K562 (cell line): Measurements from ENCODE around the gene RPL29. TPM values are rescaled to one million over a fixed set of nuclear protein-coding genes. Genes with fewer than 3 reads are reported as not detected.

Experiments used
- ATAC-seq: fragments of 200-7000 bp; cut with Tn5 transposase; 3 replicates; pipeline ENCODE4 v1.9.1; 2020; ENCODE audit warnings: moderate library complexity
- BruUV-seq: library from RNA; stranded (reverse); fragments of 400-500 nt; replicated peaks from 2 replicates; lab custom pipeline; 2021; lab: Mats Ljungman, UMichigan
- CTCF ChIA-PET: fragments of 300-600 bp; formaldehyde crosslinking; extraction: SDS; loops from one replicate; lab custom pipeline; 2021; ENCODE audit warnings: low intra/inter-chr PET ratio; lab: Yijun Ruan, JAX
- POLR2A ChIA-PET: fragments of 300-600, 350-650 bp; sonication (Branson Sonifier 250); formaldehyde crosslinking; extraction: SDS; loops from one replicate; lab custom pipeline; 2021; ENCODE audit warnings: antibody characterized with exemption, inconsistent platforms; lab: Yijun Ruan, JAX
- DNase-seq, 4 experiments: peaks; one replicate each; pipeline versions ENCODE4 v3.0.0 to v3.0.0-alpha.2; 2011 to 2018; ENCODE audit warnings: low spot score in 3 of 4, mixed read lengths in 3 of 4; ENCODE audit errors: extremely low read depth in 1 of 4
- FAIRE-seq: peaks from 2 replicates; lab custom pipeline; 2011; peaks lifted over from hg19 to GRCh38; lab: Jason Lieb, UNC
- H2AFZ ChIP-seq: 2 replicates; pipeline ENCODE4 v1.6.0; 2011; ENCODE audit warnings: low read depth, low read length, control low read depth, inconsistent platforms
- H3K27ac ChIP-seq: fragments of 200-600 bp; 3 replicates; pipeline ENCODE4 v1.8.0; 2011; ENCODE audit warnings: low read depth, mild to moderate bottlenecking, control low read depth, inconsistent platforms, low read length, moderate library complexity, mixed read lengths; ENCODE audit errors: extremely low read depth
- H3K27me3 ChIP-seq, 2 experiments: fragments of 300-600 bp in 1 of 2; 2 replicates in 1 of 2; 3 replicates in 1 of 2; pipeline versions ENCODE4 v1.6.0 to v1.8.0; 2011; ENCODE audit warnings: inconsistent platforms in 2 of 2, low read length in 2 of 2, mild to moderate bottlenecking in 1 of 2, mixed read lengths in 1 of 2, moderate library complexity in 1 of 2; ENCODE audit not compliant: control insufficient read depth in 2 of 2, insufficient read depth in 2 of 2
- H3K36me3 ChIP-seq: fragments of 300-600 bp; 3 replicates; pipeline ENCODE4 v1.8.0; 2011; ENCODE audit warnings: mild to moderate bottlenecking, low read length, inconsistent platforms; ENCODE audit not compliant: control insufficient read depth, insufficient read depth
- H3K4me1 ChIP-seq, 2 experiments: fragments of 200-600 bp in 1 of 2; replicated peaks in 1 of 2; 2 replicates in 1 of 2; 3 replicates in 1 of 2; pipeline versions ENCODE4 v1.5.1 to v1.8.0; 2011; ENCODE audit warnings: inconsistent platforms in 2 of 2, low read length in 2 of 2, mild to moderate bottlenecking in 1 of 2, mixed read lengths in 1 of 2, moderate library complexity in 1 of 2; ENCODE audit not compliant: control insufficient read depth in 2 of 2, insufficient read depth in 2 of 2
- H3K4me2 ChIP-seq: 2 replicates; pipeline ENCODE4 v1.6.1; 2011; ENCODE audit warnings: low read length, control low read depth, inconsistent platforms, mixed read lengths; ENCODE audit not compliant: insufficient read depth
- H3K4me3 ChIP-seq: fragments of 200-600 bp; sonication (generic), shearing (Covaris generic); 2 replicates; pipeline ENCODE4 v1.5.1; 2016; ENCODE audit warnings: control low read depth, inconsistent platforms
- H3K79me2 ChIP-seq: fragments of 200-600 bp; 3 replicates; pipeline ENCODE4 v1.8.0; 2011; ENCODE audit warnings: low read length, inconsistent platforms; ENCODE audit not compliant: control insufficient read depth, insufficient read depth
- H3K9ac ChIP-seq, 2 experiments: 2 replicates each; pipeline versions ENCODE4 v1.6.0 to v1.6.1; 2011; ENCODE audit warnings: low read depth in 2 of 2, low read length in 2 of 2, control low read depth in 1 of 2, inconsistent platforms in 1 of 2, mild to moderate bottlenecking in 1 of 2, mixed read lengths in 1 of 2; ENCODE audit not compliant: insufficient read depth in 1 of 2
- H3K9me1 ChIP-seq: one replicate; pipeline ENCODE4 v1.6.0; 2011; ENCODE audit warnings: inconsistent platforms, mild to moderate bottlenecking, low read length, moderate library complexity; ENCODE audit not compliant: control insufficient read depth, insufficient read depth
- H3K9me3 ChIP-seq: replicated peaks from 2 replicates; pipeline ENCODE4 v1.5.1; 2011; ENCODE audit warnings: low read depth, low read length, inconsistent platforms; ENCODE audit not compliant: control insufficient read depth, insufficient read depth
- H4K20me1 ChIP-seq: replicated peaks from 2 replicates; pipeline ENCODE4 v1.6.1; 2011; ENCODE audit warnings: low read length, inconsistent platforms, mixed read lengths; ENCODE audit not compliant: control insufficient read depth, insufficient read depth
- CBFB ChIP-seq: sonication (generic); formaldehyde crosslinking; IDR thresholded peaks from 2 replicates; pipeline ENCODE4 v1.4.0; 2020; ENCODE audit warnings: mild to moderate bottlenecking, missing genetic modification reagents
- DMBX1 ChIP-seq: fragments of 250-450 bp; sonication (Bioruptor Pico); IDR thresholded peaks from 2 replicates; pipeline ENCODE4 v1.8.0; 2022; ENCODE audit warnings: inconsistent platforms, mild to moderate bottlenecking, moderate library complexity, borderline replicate concordance
- ERF ChIP-seq: fragments of 450-650 bp; formaldehyde crosslinking; IDR thresholded peaks from 2 replicates; pipeline ENCODE4 v1.4.0; 2020; ENCODE audit warnings: mild to moderate bottlenecking, mixed read lengths
- ETV5 ChIP-seq: sonication (generic); formaldehyde crosslinking; IDR thresholded peaks from 2 replicates; pipeline ENCODE4 v1.4.0; 2020; ENCODE audit warnings: low read depth, mild to moderate bottlenecking, missing genetic modification reagents
- JUN ChIP-seq, 2 experiments: sonication (generic) in 1 of 2; formaldehyde crosslinking in 1 of 2; IDR thresholded peaks; 2 replicates each; pipeline versions ENCODE4 v1.6.1 to v1.8.0; 2012 to 2022; ENCODE audit warnings: borderline replicate concordance in 2 of 2, mild to moderate bottlenecking in 2 of 2, improper control_type of control experiment in 1 of 2, low read depth in 1 of 2, low read length in 1 of 2, missing genetic modification reagents in 1 of 2
- MTF1 ChIP-seq: fragments of 250-450 bp; sonication (Bioruptor Pico); IDR thresholded peaks from 2 replicates; pipeline ENCODE4 v1.9.0; 2021; ENCODE audit warnings: moderate library complexity, mild to moderate bottlenecking, inconsistent platforms, borderline replicate concordance
- MYBL2 ChIP-seq, 2 experiments: fragments of 450-650 bp in 1 of 2; sonication (generic) in 1 of 2; formaldehyde crosslinking in 1 of 2; IDR thresholded peaks; 2 replicates each; pipeline versions ENCODE4 v1.6.1 to v1.8.1; 2017 to 2022; ENCODE audit warnings: borderline replicate concordance in 1 of 2, inconsistent platforms in 1 of 2, low read depth in 1 of 2, mild to moderate bottlenecking in 1 of 2, missing genetic modification reagents in 1 of 2, moderate library complexity in 1 of 2
- SNIP1 ChIP-seq: fragments of 450-650 bp; IDR thresholded peaks from 2 replicates; pipeline ENCODE4 v1.7.1; 2017; ENCODE audit warnings: low read depth, mild to moderate bottlenecking
- TRIM28 ChIP-seq: fragments of 450-650 bp; IDR thresholded peaks from 2 replicates; pipeline ENCODE4 v1.6.1; 2017
- ZNF146 ChIP-seq: IDR thresholded peaks from one replicate; pipeline ENCODE4 v1.6.1; 2018; ENCODE audit warnings: missing compliant biosample characterization; ENCODE audit not compliant: unreplicated experiment
- ZNF277 ChIP-seq: fragments of 250-450 bp; sonication (Bioruptor Pico); IDR thresholded peaks from 2 replicates; pipeline ENCODE4 v1.8.0; 2022; ENCODE audit warnings: inconsistent platforms, mild to moderate bottlenecking, moderate library complexity, borderline replicate concordance
- ZNF41 ChIP-seq: fragments of 250-450 bp; sonication (Bioruptor Pico); conservative IDR thresholded peaks from 2 replicates; pipeline ENCODE4 v1.4.0; 2020; ENCODE audit warnings: mild to moderate bottlenecking
- ZNF589 ChIP-seq: fragments of 200-800 bp; sonication (Bioruptor generic); IDR thresholded peaks from 2 replicates; pipeline ENCODE4 v1.6.1; 2016; ENCODE audit warnings: low read depth, missing genetic modification characterization, missing compliant biosample characterization
- WGBS: fragments of 100-300 bp; shearing (Covaris generic); methylation state at CpG from one replicate; pipeline ENCODE4 v1.1.6; 2016; ENCODE audit warnings: low coverage, mixed read lengths; ENCODE audit not compliant: insufficient coverage; ENCODE audit errors: missing lambda C conversion rate; 5-methylcytosine and 5-hydroxymethylcytosine counted together
- in situ Hi-C: fragments of 300-500 bp; cut with MboI; formaldehyde crosslinking; loops from 4 replicates; pipeline ENCODE4 v1.15.0; 2018; ENCODE audit warnings: inconsistent platforms, mixed read lengths
- intact Hi-C: fragments of 100-400 bp; cut with micrococcal nuclease; formaldehyde crosslinking; loops from 2 replicates; pipeline ENCODE4 v1.14.2; 2022
- polyA plus RNA-seq, 8 experiments: library from polyadenylated mRNA; depleted of rRNA in 4 of 8; stranded (reverse) in 5 of 8; unstranded in 3 of 8; fragments of >200 nt; fragmentation: Nextera tagmentation in 2 of 8; fragmentation: Illumina TruSeq in 1 of 8; extraction: Ambion mirVana in 2 of 8; extraction: Trizol in 1 of 8; gene quantifications; 2 replicates each; pipeline versions ENCODE4 v1.2.1 to v1.2.3, GENCODE V29; 2011 to 2014; ENCODE audit warnings: inconsistent platforms in 1 of 8, missing spikeins in 1 of 8
- total RNA-seq, 7 experiments: library from RNA; depleted of rRNA in 6 of 7; stranded (reverse); fragments of >200 nt in 6 of 7; fragmentation: Illumina TruSeq in 2 of 7; extraction: Trizol in 2 of 7; gene quantifications; 2 replicates each; pipeline versions ENCODE4 v1.2.1 to v1.2.3, GENCODE V29; 2011 to 2021; ENCODE audit warnings: low replicate concordance in 1 of 7

Gene RPL29
- total and polyA plus RNA-seq, 9 of the 15 experiments (the other 6 are each of a cell fraction or from before 2014, with no cell fraction given): 568 to 1,475 (median 1,104) TPM

- ATAC-seq: no peak
- Histone ChIP-seq H2AFZ (no peak overlapping the region), H3K79me2 (peaks cover 9% of the 10 kb centered on the region; the same call in 2 of the 3 replicates), H3K27ac (no peak overlapping the region), H3K4me2 (no peak overlapping the region), H3K9me3 (no peaks in the 10 kb centered on the region), H3K27me3 (peaks cover 0 to 17% of the 10 kb centered on the region in 2 experiments; a peak in 2 of 5 replicates), H3K36me3 (peaks cover 31% of the 10 kb centered on the region; the same call in 1 of the 3 replicates), H3K9ac (peak overlapping the region in 1 of 2 experiments; percentile 90; a peak in 1 of 4 replicates), H3K4me1 (peaks cover 2 to 53% of the 10 kb centered on the region in 2 experiments; a peak in 4 of 5 replicates), H3K9me1 (peaks cover 3% of the 10 kb centered on the region), H3K4me3 (no peak overlapping the region), H4K20me1 (0 out of 2 replicates have a peak, but pooled peaks cover 10% of the 10 kb centered on the region)
- no peak for DNase-seq
- no TSS peak for BruUV-seq
- ChIA-PET POLR2A (interaction anchor here (0.6 kb wide), 2 partner anchors 103 to 490 kb away, joined by 3 read pairs; no protein-coding TSS in a partner anchor), CTCF (no interaction called here)
- TF ChIP-seq SNIP1 (no peak), DMBX1 (CRISPR knock-in tag) (no peak), ZNF146 (CRISPR knock-in tag) (no peak), TRIM28 (no peak), ERF (CRISPR knock-in tag) (no peak), ETV5 (CRISPR knock-in tag) (no peak)
- 79% methylated on average over 2 of the region's 5 CpGs for WGBS
- intact Hi-C loops: no loop called here
- in situ Hi-C loops: no loop called here
- no peak for FAIRE-seq
These were observed 29.2 kb downstream of the RPL29 start for GRCh38 chr3:51966486-51966885.

GRCh38 chr3:51966016-51966415 is 29.7 kb downstream of the RPL29 start:
- 43% methylated on average over 2 of the region's 2 CpGs for WGBS
- peaks cover 3% of the 10 kb centered on the region for H3K9me1 ChIP-seq
- no peak overlapping the region for H2AFZ ChIP-seq
- in situ Hi-C loops (no loop called here), intact Hi-C loops (no loop called here)
- peaks cover 0 to 17% of the 10 kb centered on the region in 2 experiments; a peak in 2 of 5 replicates for H3K27me3 ChIP-seq
- peaks cover 4% of the 10 kb centered on the region; the same call in 2 of the 3 replicates for H3K79me2 ChIP-seq
- peaks cover 26% of the 10 kb centered on the region; the same call in 1 of the 3 replicates for H3K36me3 ChIP-seq
- FAIRE-seq (no peak), ATAC-seq (no peak), DNase-seq (no peak)
- ChIA-PET CTCF (no interaction called here), POLR2A (no interaction called here)
- H3K4me3 ChIP-seq: no peak overlapping the region
- TF ChIP-seq ZNF41 (CRISPR knock-in tag) (no peak), MTF1 (CRISPR knock-in tag) (no peak), CBFB (CRISPR knock-in tag) (no peak), JUN (IDR thresholded peaks at IDR 0.05; ENCODE audit: borderline replicate concordance, low read depth, low read length) (no peak), JUN (CRISPR knock-in tag; IDR thresholded peaks at IDR 0.05; ENCODE audit: borderline replicate concordance) (no peak), ZNF589 (CRISPR knock-in tag) (no peak), ZNF277 (CRISPR knock-in tag) (no peak), MYBL2 (IDR thresholded peaks at IDR 0.05; ENCODE audit: low read depth) (no peak), MYBL2 (CRISPR knock-in tag; IDR thresholded peaks at IDR 0.05; ENCODE audit: borderline replicate concordance) (no peak)
- no peak overlapping the region for H3K27ac ChIP-seq
- peaks cover under 1 to 50% of the 10 kb centered on the region in 2 experiments; a peak in 4 of 5 replicates for H3K4me1 ChIP-seq
- H3K4me2 ChIP-seq: no peak overlapping the region
- no TSS peak for BruUV-seq
- H3K9ac ChIP-seq: peak overlapping the region in 1 of 2 experiments; percentile 13; a peak in 1 of 4 replicates
- H3K9me3 ChIP-seq: no peaks in the 10 kb centered on the region
- H4K20me1 ChIP-seq: 0 out of 2 replicates have a peak, but pooled peaks cover 10% of the 10 kb centered on the region
